HEK293T (cell line): Measurements from ENCODE around the gene SLC2A6.

Source experiments
- ARNT ChIP-seq: fragments of 450-650 bp; IDR thresholded peaks from 2 replicates; pipeline ENCODE4 v1.6.1; 2017; ENCODE audit warnings: mild to moderate bottlenecking
- ELF4 ChIP-seq: fragments of 450-650 bp; IDR thresholded peaks from 2 replicates; pipeline ENCODE4 v1.6.1; 2017; ENCODE audit warnings: antibody characterized with exemption
- FOXA1 ChIP-seq: fragments of 450-650 bp; IDR thresholded peaks from 2 replicates; pipeline ENCODE4 v1.6.1; 2016; ENCODE audit warnings: mild to moderate bottlenecking
- FOXK2 ChIP-seq: fragments of 450-650 bp; IDR thresholded peaks from 2 replicates; pipeline ENCODE4 v1.6.1; 2016; ENCODE audit warnings: mild to moderate bottlenecking
- FOXM1 ChIP-seq: fragments of 450-650 bp; IDR thresholded peaks from 2 replicates; pipeline ENCODE4 v1.6.1; 2017; ENCODE audit warnings: mild to moderate bottlenecking, borderline replicate concordance
- L3MBTL2 ChIP-seq: fragments of 450-650 bp; conservative IDR thresholded peaks from 2 replicates; pipeline ENCODE4 v1.6.1; 2016; ENCODE audit warnings: mild to moderate bottlenecking
- SP1 ChIP-seq: fragments of 450-650 bp; IDR thresholded peaks from 2 replicates; pipeline ENCODE4 v1.6.1; 2017

GRCh38 chr9:133454943-133455673 is 23.8 kb downstream of the SLC2A6 start:
- TF ChIP-seq ELF4: no peak
- no peak for TF ChIP-seq FOXK2
- no peak for TF ChIP-seq SP1
- TF ChIP-seq FOXM1: no peak
- TF ChIP-seq L3MBTL2: no peak
- TF ChIP-seq FOXA1: no peak
- TF ChIP-seq ARNT: no peak
